ENCODE results near the gene PLEKHG3.

PLEKHG3 gene

DNA sequence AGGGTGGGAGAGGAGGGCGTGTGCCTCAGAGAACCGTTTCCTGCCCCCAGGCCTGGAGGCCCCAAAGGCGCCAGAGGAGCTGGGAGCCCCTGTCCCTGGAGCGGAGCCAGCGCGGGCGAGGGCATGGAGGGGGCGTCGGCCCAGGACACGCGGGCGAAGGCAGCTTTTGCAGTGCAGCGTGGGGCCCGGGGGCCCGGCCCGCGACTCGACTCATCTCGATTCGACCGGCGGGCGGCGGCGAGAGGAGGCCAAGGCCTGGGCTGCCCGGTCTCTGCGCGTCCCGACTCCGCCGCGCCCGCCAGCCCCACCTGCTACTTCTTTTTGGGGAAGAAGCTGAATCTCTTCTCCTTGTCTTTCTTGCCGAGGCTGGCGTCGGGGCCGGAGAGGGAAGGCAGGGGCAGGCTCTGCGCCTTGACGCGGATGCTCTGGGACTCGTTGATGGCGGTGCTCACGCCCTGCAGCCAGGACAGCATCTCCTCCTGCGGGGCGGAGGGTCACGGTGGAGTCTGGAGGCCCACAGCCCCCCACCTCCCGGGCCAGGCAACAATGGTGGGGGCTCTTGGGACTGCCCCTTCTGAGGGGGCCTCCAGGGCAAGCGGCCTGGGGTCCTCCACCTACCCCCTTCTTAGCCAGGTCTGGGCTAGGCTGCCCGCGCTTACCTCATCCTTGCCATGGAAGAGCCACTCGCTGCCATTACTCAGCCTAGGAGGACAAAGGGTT lies 44.9 kb downstream of the PLEKHG3 start:
- DNase-seq: no peak

- DNase-seq: no peak
Observed at GRCh38 chr14:64752909-64753308, 48.7 kb downstream of the PLEKHG3 start.

GRCh38 chr14:64753374-64753773 lies 49.1 kb downstream of the PLEKHG3 start:
- DNase-seq: no peak

- no peak for DNase-seq
Observed at GRCh38 chr14:64753999-64754398, 49.8 kb downstream of the PLEKHG3 start.

DNA sequence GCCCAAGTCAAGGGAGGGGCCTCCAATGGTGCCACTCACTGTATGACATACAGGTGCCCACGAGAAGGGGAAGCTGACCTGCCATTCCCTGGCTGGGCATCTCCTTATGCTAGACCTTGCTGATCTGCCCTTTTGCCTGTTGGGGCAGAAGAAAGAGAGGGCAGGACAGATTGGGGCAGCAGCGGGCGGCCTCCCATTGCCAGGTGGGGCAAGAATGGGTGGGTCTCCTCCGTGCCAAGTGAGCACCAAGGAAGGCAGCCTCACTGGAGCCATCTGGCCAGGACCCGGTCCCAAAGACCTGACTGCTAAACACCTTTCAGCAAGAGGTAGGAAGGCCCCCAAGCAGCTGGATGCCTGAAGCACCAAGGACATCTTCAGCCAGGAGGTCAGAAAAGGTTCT lies 50.5 kb downstream of the PLEKHG3 start:
- no peak for DNase-seq

GRCh38 chr14:64755781-64756221 lies 51.6 kb downstream of the PLEKHG3 start:
- no peak for DNase-seq

DNA sequence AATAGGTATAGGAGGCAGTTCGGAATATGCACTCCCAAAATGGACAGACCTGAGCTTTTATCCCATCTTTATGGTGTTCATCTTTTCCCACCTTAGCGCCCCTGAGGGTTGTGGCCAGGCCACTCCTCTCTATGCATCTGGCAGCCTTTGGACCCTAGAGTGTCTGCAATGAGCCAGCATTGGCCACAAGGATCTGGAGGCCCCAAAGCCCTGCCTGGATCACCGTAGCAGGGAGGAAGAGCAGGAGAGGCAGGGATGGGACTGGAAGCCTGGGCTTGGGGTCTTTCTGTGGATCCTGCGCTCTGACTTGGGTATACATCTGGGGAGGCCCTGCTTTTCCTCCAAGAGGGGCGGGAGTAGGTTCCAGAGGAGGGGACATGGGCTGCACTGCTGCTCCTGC lies 52.5 kb downstream of the PLEKHG3 start:
- DNase-seq: no peak

DNA sequence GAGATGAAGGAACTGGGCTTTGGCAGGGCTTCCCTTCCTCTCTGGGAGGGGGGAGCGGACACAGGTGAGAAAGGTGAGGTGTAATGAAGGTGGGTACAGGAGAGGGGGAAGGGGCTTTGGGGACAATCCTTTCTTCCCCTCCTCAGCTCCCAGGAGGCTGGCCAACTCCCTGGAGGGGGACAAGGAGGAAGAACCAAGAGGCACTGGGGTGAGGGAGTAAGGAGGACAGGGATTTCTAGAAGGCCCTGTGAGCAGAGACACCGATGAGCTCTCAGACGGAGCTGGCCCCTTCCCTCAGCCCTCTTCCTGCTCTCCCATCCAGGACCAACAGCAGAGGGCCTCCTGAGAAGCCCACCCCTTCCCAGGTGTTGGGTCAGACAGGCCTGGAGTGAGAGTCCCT lies 53.4 kb downstream of the PLEKHG3 start:
- DNase-seq: no peak

GRCh38 chr14:64758025-64758521 lies 53.8 kb downstream of the PLEKHG3 start:
- no peak for DNase-seq

GRCh38 chr14:64758691-64759554 lies 54.7 kb downstream of the PLEKHG3 start:
- no peak for DNase-seq

DNA sequence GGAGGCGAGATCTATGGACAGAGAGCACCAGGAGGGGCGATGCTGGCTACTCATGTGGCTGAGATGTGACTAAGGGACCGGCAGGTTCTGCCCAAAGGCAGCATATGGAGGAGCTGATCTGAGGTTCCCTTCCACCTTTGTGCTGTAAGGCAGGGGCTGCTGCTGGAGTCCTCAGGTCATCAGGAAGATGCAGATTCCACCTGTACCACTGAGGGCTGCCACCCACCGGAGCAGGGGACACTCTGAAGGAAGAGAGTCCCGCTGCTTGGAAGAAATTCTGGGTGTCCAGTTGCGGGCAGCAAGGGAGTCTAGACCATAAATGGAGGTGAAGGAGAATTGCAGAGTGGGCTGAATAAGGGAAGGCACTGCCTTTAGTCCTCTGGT lies 55.3 kb downstream of the PLEKHG3 start:
- DNase-seq: no peak

DNA sequence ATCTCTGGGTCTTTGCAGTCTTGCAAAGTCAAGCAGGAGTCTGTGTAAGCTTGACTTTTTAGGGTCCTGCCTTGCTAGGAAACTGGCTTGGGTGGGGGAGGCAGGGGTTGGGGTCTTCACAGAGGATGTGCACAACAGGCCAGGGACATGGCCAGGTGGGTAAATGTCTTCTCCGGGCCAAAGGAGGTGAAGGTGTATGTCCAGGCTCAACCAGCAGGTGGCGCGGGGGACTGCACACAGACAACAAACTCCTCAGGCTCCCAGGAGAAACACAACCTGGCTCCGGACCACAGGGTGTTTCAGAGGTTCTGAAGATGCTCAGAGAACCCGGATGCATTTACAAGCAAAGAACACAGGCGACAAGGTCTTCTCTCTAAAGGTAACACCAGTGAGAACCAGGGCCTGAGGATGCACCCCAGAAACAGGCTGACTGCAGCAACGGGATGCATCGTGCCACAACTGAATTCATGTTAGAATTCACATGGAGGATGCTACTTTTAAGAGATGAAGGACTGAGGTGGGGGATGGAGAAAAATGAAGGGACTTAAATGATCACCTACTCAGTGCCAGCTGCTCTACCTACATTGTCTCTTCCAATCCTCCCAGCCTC lies 56.0 kb downstream of the PLEKHG3 start:
- peak in 1 of 2 experiments; percentile 50 for DNase-seq

- DNase-seq: no peak
Observed at GRCh38 chr14:64760916-64761315, 56.7 kb downstream of the PLEKHG3 start.

- DNase-seq: no peak
Observed at GRCh38 chr14:64761441-64762043, 57.3 kb downstream of the PLEKHG3 start.

- no peak for DNase-seq
Observed at GRCh38 chr14:64762044-64763034, 58.1 kb downstream of the PLEKHG3 start.

DNA sequence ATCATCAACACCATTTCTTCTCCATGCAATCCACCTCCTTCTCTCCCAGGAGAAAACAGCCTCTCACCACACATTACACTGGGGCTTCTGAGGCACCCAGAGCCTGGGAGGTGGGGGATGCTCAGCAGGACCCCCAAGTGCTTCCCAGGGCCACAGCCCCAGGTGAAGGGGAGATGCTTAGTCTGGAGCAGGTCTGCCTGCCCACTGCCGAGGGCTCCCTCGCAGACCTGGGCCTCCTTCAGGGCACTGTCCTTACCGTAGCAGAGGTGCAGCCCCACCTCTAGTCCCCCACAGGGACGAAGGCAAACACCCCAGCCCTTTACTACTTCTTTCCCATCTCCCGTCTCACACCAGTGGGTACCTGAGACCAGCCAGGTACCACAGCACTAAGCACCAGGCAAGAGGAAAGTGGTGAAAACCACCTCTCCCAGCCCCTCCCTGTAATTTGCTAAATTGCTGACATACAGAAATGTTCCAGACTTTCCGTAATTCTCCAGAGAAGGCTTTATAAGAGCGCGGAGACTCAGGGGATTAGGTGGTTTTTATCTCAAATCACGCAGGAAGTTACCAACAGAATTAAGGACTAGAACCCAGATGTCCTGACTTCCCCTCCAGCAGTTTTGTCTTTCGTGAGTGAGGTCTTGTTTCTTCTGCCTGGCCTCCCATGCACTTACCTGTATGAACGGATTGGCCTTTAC lies 59.0 kb downstream of the PLEKHG3 start:
- no peak for DNase-seq

DNA sequence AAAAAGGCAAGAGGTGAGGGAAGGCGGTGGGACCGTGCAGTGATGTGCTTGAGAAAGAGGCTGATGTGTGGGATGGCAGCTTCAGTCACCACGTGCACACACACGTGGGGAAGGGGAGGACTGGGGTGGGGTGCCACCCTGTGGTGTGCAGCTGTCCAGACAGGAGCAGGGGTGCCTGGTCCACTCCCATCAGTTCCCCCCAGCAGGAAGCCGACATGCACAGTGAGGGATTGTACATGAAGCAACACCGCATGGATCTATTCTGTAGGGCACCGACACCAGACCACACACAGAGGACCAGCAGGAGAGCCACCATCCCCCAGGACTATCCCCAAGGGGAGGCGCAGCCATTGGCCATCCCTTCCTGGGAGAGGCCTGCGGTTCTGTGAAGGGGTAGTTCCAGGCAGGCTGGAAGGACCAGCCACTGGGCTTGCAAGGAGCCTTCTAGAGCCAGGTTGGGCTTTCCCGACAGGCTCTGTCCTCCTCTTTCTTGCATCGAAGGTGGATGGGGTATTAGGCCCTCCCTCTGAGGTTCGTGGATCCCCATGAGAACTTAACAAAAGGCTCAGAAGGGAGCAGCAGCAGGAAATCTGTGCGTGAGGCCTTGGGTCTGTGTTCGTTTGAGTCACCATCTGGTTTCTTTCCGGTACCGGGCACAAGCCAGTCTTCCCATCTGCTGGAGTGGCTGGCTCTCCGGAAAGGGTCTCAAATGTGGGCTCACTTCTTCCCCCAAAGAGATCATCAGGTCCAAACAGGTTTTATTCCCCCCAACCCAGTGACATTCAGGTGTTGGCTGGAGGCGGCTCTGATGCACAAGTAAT lies 59.8 kb downstream of the PLEKHG3 start:
- DNase-seq: no peak

GRCh38 chr14:64764641-64765520 lies 60.7 kb downstream of the PLEKHG3 start:
- DNase-seq: peak; percentile 30 to 33

DNA sequence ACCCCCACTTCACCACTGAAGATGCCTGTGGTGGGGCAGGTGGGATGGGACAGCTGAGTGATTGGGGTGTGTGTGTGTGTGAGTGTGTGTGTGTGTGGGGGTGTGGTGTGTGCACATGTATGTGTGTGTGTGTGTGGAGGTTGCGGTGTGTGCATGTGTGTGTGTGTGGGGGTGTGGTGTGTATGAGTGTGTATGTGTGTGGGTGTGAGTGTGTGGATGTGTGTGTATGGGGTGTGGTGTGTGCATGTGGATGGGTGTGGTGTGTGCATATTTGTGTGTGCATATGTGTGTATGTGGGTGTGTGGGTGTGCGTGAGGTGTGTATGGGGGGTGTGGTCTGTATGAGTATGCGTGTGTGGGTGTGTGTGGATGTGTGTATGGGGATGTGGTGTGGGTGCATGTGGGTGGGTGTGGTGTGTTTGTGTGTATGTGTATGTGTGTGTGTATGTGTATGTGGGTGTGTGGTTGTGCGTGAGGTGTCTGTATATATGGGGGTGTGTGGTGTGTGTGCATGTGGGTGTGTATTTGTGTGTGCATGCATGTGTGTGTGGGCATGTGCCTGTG lies 61.6 kb downstream of the PLEKHG3 start:
- no peak for DNase-seq

All from SW 1271 (cell line).